Transverse colon (tissue), 4 donors: Measurements from ENCODE around the gene BCAS1. TPM values are rescaled to one million over a fixed set of nuclear protein-coding genes. Genes with fewer than 3 reads are reported as not detected.

Experiments used
- DNase-seq: peaks from one replicate; pipeline ENCODE4 v3.0.0-alpha.2; 2019
- H3K27ac ChIP-seq, 4 donors: fragments of 200-600 bp; sonication (generic); 2 replicates each; pipeline ENCODE4 v1.5.1; 2016 to 2018; ENCODE audit warnings: inconsistent platforms in 4 of 4
- H3K27me3 ChIP-seq: fragments of 200-600 bp; sonication (generic); 2 replicates; pipeline ENCODE4 v1.5.1; 2017; ENCODE audit warnings: inconsistent platforms
- H3K36me3 ChIP-seq, 4 donors: fragments of 200-600 bp; sonication (generic); 2 replicates each; pipeline ENCODE4 v1.5.1; 2017 to 2019; ENCODE audit warnings: inconsistent platforms in 4 of 4
- H3K4me1 ChIP-seq, 4 donors: fragments of 200-600 bp; sonication (generic); 2 replicates each; pipeline ENCODE4 v1.5.1; 2017 to 2020; ENCODE audit warnings: inconsistent platforms in 4 of 4
- H3K4me3 ChIP-seq, 4 donors: fragments of 200-600 bp; sonication (generic); 1 replicate in 1 of 4; 2 replicates in 3 of 4; pipeline versions ENCODE4 v1.5.1 to v1.6.1; 2017 to 2019; ENCODE audit warnings: inconsistent platforms in 4 of 4
- H3K9me3 ChIP-seq, 2 donors: fragments of 200-600 bp; sonication (generic); 2 replicates each; pipeline ENCODE4 v1.5.1; 2017 to 2019; ENCODE audit warnings: inconsistent platforms in 2 of 2
- CTCF ChIP-seq, 5 experiments: fragments of 200-600 bp in 3 of 5; fragments of 450-650 bp in 2 of 5; sonication (generic) in 3 of 5; IDR thresholded peaks; 1 replicate in 2 of 5; 2 replicates in 3 of 5; pipeline ENCODE4 v1.5.1; 2016 to 2017; ENCODE audit warnings: antibody characterized with exemption in 5 of 5, inconsistent platforms in 3 of 5, mild to moderate bottlenecking in 2 of 5, moderate library complexity in 1 of 5
- EP300 ChIP-seq: sonication (generic); formaldehyde crosslinking; IDR thresholded peaks from one replicate; pipeline ENCODE4 v1.6.1; 2017; ENCODE audit warnings: antibody characterized with exemption, low read depth
- POLR2A ChIP-seq: fragments of 450-650 bp; IDR thresholded peaks from one replicate; pipeline ENCODE4 v1.6.1; 2016; ENCODE audit warnings: antibody characterized with exemption, mild to moderate bottlenecking, moderate library complexity
- POLR2AphosphoS5 ChIP-seq, 3 donors: sonication (generic); formaldehyde crosslinking; IDR thresholded peaks; one replicate each; pipeline ENCODE4 v1.6.1; 2016; ENCODE audit warnings: antibody characterized with exemption in 3 of 3
- WGBS, 2 donors: methylation state at CpG; one replicate each; pipeline ENCODE4 v1.1.5; 2018; ENCODE audit warnings: low coverage in 1 of 2; 5-methylcytosine and 5-hydroxymethylcytosine counted together
- in situ Hi-C, 4 donors: fragments of 200-750 bp; cut with MboI; loops; one replicate each; pipeline versions ENCODE4 v1.15.0 to v1.15.1; 2017; ENCODE audit warnings: low sequenced_read_pairs in 3 of 4, low pct_ligation_motif_present in 1 of 4, low pct_unique_long_range_greater_than_20kb in 1 of 4
- intact Hi-C: fragments of 100-400 bp; cut with DNase I; formaldehyde crosslinking; loops from one replicate; pipeline ENCODE4 v1.15.1; 2023; ENCODE audit warnings: low total_unique reads
- small RNA-seq, 4 donors: library from RNA; depleted of rRNA; stranded (forward); fragments of <200 nt; gene quantifications; one replicate each; pipeline ENCODE3, GENCODE V24; 2016
- total RNA-seq, 4 donors: library from RNA; depleted of rRNA; stranded (reverse); fragments of >200 nt; gene quantifications; one replicate each; pipeline ENCODE4 v1.1.0, GENCODE V29; 2016

BCAS1 gene
- total RNA-seq, 4 donors from 2014 or later = 68.9 to 127 (median 89.0) TPM

DNA sequence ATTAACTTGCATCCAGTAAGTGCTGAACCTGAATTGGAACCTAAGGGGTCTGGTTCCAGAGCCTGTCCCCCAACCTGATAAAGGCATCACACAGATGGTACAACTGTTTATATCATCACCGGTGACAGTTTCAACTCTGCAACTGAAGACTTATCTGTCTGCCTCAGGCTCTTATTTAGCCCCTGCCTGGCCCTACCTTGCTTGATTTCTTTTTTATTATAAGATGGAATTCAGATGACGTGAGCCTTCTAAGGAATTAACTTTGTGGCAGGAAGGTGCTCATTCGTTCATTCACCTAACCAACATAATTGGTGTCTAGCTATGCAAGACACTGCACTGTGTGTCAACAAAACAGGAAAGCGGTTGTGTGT lies 175.0 kb downstream of the BCAS1 start:
- peaks cover 7 to 30% (median 27%) of the 10 kb centered on the region in 4 donors for H3K4me1 ChIP-seq
- H3K36me3 ChIP-seq = no peaks in the 10 kb centered on the region
- DNase-seq = no peak
- H3K9me3 ChIP-seq = no peaks in the 10 kb centered on the region
- TF ChIP-seq CTCF (IDR thresholded peaks at IDR 0.05) = no peak
- no peak for TF ChIP-seq POLR2A
- no peak for TF ChIP-seq EP300
- no peak for TF ChIP-seq POLR2AphosphoS5 (IDR thresholded peaks at IDR 0.05)
- intact Hi-C loops (no loop called here), in situ Hi-C loops (no loop called here)
- no peak overlapping the region for H3K4me3 ChIP-seq
- H3K27ac ChIP-seq = no peak overlapping the region
- H3K27me3 ChIP-seq = no peaks in the 10 kb centered on the region
- 80 to 88% methylated on average over 3 to 4 of the region's 4 CpGs for WGBS, 2 donors

DNA sequence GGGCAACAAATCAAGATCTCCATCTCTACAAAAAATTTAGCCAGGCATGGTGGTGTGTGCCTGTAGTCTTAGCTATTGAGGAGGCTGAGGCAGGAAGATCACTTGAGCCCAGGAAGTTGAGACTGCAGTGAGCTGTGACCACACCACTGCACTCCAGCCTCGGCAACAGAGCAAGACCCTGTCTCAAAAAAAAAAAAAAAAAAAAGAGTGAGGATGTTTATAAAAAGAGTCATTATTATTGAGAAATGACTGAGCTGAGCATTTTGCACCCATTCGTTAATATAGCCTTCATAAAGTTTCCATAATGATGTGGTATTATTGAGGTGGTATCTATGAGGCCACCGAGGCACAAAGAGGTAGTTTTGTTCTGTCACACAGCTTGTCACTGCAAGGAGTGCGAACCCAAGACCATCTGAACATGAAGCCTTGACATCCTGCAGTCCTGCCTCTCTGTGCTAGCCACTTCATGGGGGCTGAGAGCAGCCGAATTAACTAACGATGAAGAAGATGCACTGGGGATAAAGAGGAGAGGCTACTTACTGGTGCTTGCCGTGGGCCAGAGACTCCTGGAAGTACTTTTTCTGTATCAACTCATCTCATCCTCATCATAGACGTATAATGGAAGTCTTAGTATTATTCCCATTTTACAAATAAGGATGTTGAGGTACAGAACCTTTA lies 175.5 kb downstream of the BCAS1 start:
- Histone ChIP-seq H3K27ac (no peak overlapping the region), H3K9me3 (no peaks in the 10 kb centered on the region), H3K36me3 (no peaks in the 10 kb centered on the region), H3K4me3 (no peak overlapping the region), H3K27me3 (no peaks in the 10 kb centered on the region), H3K4me1 (peaks cover 7 to 29% (median 25%) of the 10 kb centered on the region in 4 donors)
- intact Hi-C loops = no loop called here
- no peak for DNase-seq
- WGBS, 2 donors = 80 to 83% methylated on average over 5 to 8 of the region's 8 CpGs
- no peak for TF ChIP-seq POLR2AphosphoS5 (IDR thresholded peaks at IDR 0.05)
- TF ChIP-seq POLR2A = no peak
- no peak for TF ChIP-seq EP300
- TF ChIP-seq CTCF (IDR thresholded peaks at IDR 0.05) = no peak
- in situ Hi-C loops = no loop called here

Small RNA genes within 50 kb of the gene (small RNA-seq; reads per million reads assigned to genes)
- 0 to 0.14 (median 0) reads per million in 4 donors for gene MIR4756

Other genes with a start within 250 kb of the BCAS1 start
- gene CYP24A1, start 103.4 kb upstream of the BCAS1 start, total RNA-seq = not detected
- 10 to 100 TPM in 3 of 4 donors, 1 to 10 TPM in 1; 4.6 to 73.5 (median 28.5) TPM for gene PFDN4, start 137.5 kb upstream of the BCAS1 start, total RNA-seq